Neural progenitor cell (in vitro differentiated cells): Measurements from ENCODE around the gene SNX2. TPM values are rescaled to one million over a fixed set of nuclear protein-coding genes. Genes with fewer than 3 reads are reported as not detected.

Experiments
- DNase-seq: peaks from one replicate; pipeline ENCODE4 v3.0.0-alpha.2; 2016; ENCODE audit warnings: low spot score
- H2AFZ ChIP-seq: fragments of 200-600 bp; sonication (generic); replicated peaks from 2 replicates; pipeline ENCODE4 v1.6.1; 2016; ENCODE audit warnings: antibody characterized with exemption
- H3F3A ChIP-seq: fragments of 200-600 bp; sonication (generic); 2 replicates; pipeline ENCODE4 v1.6.1; 2016; ENCODE audit warnings: antibody characterized with exemption, low read depth
- H3K27ac ChIP-seq: fragments of 200-600 bp; sonication (generic); 2 replicates; pipeline ENCODE4 v1.5.1; 2016; ENCODE audit warnings: mild to moderate bottlenecking
- H3K27me3 ChIP-seq: fragments of 200-600 bp; sonication (generic); 2 replicates; pipeline ENCODE4 v1.6.1; 2016; ENCODE audit warnings: mild to moderate bottlenecking, moderate library complexity
- H3K36me3 ChIP-seq: fragments of 200-600 bp; sonication (generic); 2 replicates; pipeline ENCODE4 v1.5.1; 2016
- H3K4me1 ChIP-seq: fragments of 200-600 bp; sonication (generic); 2 replicates; pipeline ENCODE4 v1.6.1; 2016; ENCODE audit warnings: mixed run types
- H3K4me2 ChIP-seq: fragments of 200-600 bp; sonication (generic); 2 replicates; pipeline ENCODE4 v1.6.1; 2016
- H3K4me3 ChIP-seq: fragments of 200-600 bp; sonication (generic); 2 replicates; pipeline ENCODE4 v1.5.1; 2016
- H3K79me2 ChIP-seq: fragments of 200-600 bp; sonication (generic); 2 replicates; pipeline ENCODE4 v1.6.1; 2016; ENCODE audit warnings: low read depth
- H3K9ac ChIP-seq: fragments of 200-600 bp; sonication (generic); 2 replicates; pipeline ENCODE4 v1.6.1; 2016
- H3K9me3 ChIP-seq: fragments of 200-600 bp; sonication (generic); 2 replicates; pipeline ENCODE4 v1.5.1; 2016; ENCODE audit warnings: low read depth
- H4K20me1 ChIP-seq: fragments of 200-600 bp; sonication (generic); 2 replicates; pipeline ENCODE4 v1.6.1; 2016; ENCODE audit warnings: low read depth
- H3K27ac Mint-ChIP-seq: 3 replicates; pipeline ENCODE4 v1.8.0; 2021; ENCODE audit warnings: mixed read lengths
- H3K27me3 Mint-ChIP-seq: 2 replicates; pipeline ENCODE4 v1.8.0; 2022; ENCODE audit warnings: low read depth, mild to moderate bottlenecking, inconsistent platforms, moderate library complexity, mixed read lengths; ENCODE audit not compliant: insufficient read depth
- H3K36me3 Mint-ChIP-seq: 3 replicates; pipeline ENCODE4 v1.8.0; 2021; ENCODE audit warnings: mixed read lengths
- H3K4me1 Mint-ChIP-seq: 3 replicates; pipeline ENCODE4 v1.8.0; 2021; ENCODE audit warnings: mixed read lengths
- H3K4me3 Mint-ChIP-seq: 3 replicates; pipeline ENCODE4 v1.8.0; 2021; ENCODE audit warnings: mild to moderate bottlenecking, moderate library complexity, mixed read lengths
- H3K9me3 Mint-ChIP-seq: 3 replicates; pipeline ENCODE4 v1.8.0; 2020; ENCODE audit warnings: mixed read lengths
- CTCF ChIP-seq: fragments of 200-600 bp; sonication (generic); IDR thresholded peaks from 2 replicates; pipeline ENCODE4 v1.5.1; 2017; ENCODE audit warnings: antibody characterized with exemption, mild to moderate bottlenecking
- EZH2 ChIP-seq: fragments of 200-600 bp; sonication (generic); IDR thresholded peaks from 2 replicates; pipeline ENCODE4 v1.6.1; 2017; ENCODE audit warnings: antibody characterized with exemption, mild to moderate bottlenecking, moderate library complexity
- EZH2phosphoT487 ChIP-seq: fragments of 200-600 bp; sonication (generic); IDR thresholded peaks from 2 replicates; pipeline ENCODE4 v1.6.1; 2017; ENCODE audit warnings: antibody characterized with exemption
- total RNA-seq: library from RNA; depleted of rRNA; stranded (reverse); fragments of >200 nt; gene quantifications from 2 replicates; pipeline ENCODE4 v1.2.3, GENCODE V29; 2015; ENCODE audit warnings: low replicate concordance

SNX2 gene
- total RNA-seq, 1 donor from 2014 or later = 73.0 TPM

GRCh38 chr5:122844136-122844909 lies 69.4 kb downstream of the SNX2 start:
- H3K36me3 Mint-ChIP-seq = peaks cover 10% of the 10 kb centered on the region
- H3K9me3 Mint-ChIP-seq = peaks cover 5% of the 10 kb centered on the region
- H3K27ac Mint-ChIP-seq = peak overlapping the region; percentile 27
- peak overlapping the region; percentile 86 for H3K4me3 Mint-ChIP-seq
- peak overlapping the region; percentile 98 for H2AFZ ChIP-seq
- H3K4me1 Mint-ChIP-seq = peaks cover 20% of the 10 kb centered on the region
- DNase-seq = peak; percentile 6
- TF ChIP-seq EZH2 (no peak), CTCF (no peak), EZH2phosphoT487 (no peak)
- H3K27me3 ChIP-seq = peaks cover 20% of the 10 kb centered on the region
- no peak overlapping the region for H3K27ac ChIP-seq
- H3K79me2 ChIP-seq = no peaks in the 10 kb centered on the region
- peaks cover 7% of the 10 kb centered on the region for H3K4me1 ChIP-seq
- H4K20me1 ChIP-seq = no peaks in the 10 kb centered on the region
- peak overlapping the region; percentile 94 for H3K4me3 ChIP-seq
- no peaks in the 10 kb centered on the region for H3K9me3 ChIP-seq
- H3K4me2 ChIP-seq = peak overlapping the region; percentile 89
- H3K9ac ChIP-seq = no peak overlapping the region
- no peaks in the 10 kb centered on the region for H3K36me3 ChIP-seq
- peaks cover 4% of the 10 kb centered on the region for H3K27me3 Mint-ChIP-seq
- H3F3A ChIP-seq = peaks cover 16% of the 10 kb centered on the region

GRCh38 chr5:122844910-122845228 lies 70.0 kb downstream of the SNX2 start:
- Histone ChIP-seq H4K20me1 (no peaks in the 10 kb centered on the region), H3K79me2 (no peaks in the 10 kb centered on the region), H3K27ac (no peak overlapping the region), H2AFZ (peak overlapping the region; percentile 98), H3F3A (peaks cover 16% of the 10 kb centered on the region), H3K36me3 (no peaks in the 10 kb centered on the region), H3K4me3 (peak overlapping the region; percentile 94), H3K9me3 (no peaks in the 10 kb centered on the region), H3K27me3 (peaks cover 20% of the 10 kb centered on the region), H3K9ac (peak overlapping the region; percentile 34), H3K4me1 (peaks cover 7% of the 10 kb centered on the region), H3K4me2 (peak overlapping the region; percentile 89)
- DNase-seq = no peak
- Mint-ChIP-seq H3K36me3 (peaks cover 13% of the 10 kb centered on the region), H3K27me3 (peaks cover 4% of the 10 kb centered on the region), H3K4me3 (peak overlapping the region; percentile 86), H3K27ac (peak overlapping the region; percentile 27), H3K4me1 (peaks cover 20% of the 10 kb centered on the region), H3K9me3 (peaks cover 5% of the 10 kb centered on the region)
- no peak for TF ChIP-seq EZH2
- TF ChIP-seq EZH2phosphoT487 = peak; percentile 43

GRCh38 chr5:122845229-122846050 lies 70.6 kb downstream of the SNX2 start, which contains the start of gene SNX24:
Gene SNX24 (plus strand): TSS chr5:122845613. CDS start chr5:122845634, 21 bp downstream.
- Histone ChIP-seq H3K79me2 (no peaks in the 10 kb centered on the region), H3F3A (peaks cover 16% of the 10 kb centered on the region), H3K4me1 (peaks cover 7% of the 10 kb centered on the region), H3K9ac (peak within 1 kb of the TSS; percentile 35), H3K4me3 (peak within 1 kb of the TSS; percentile 94), H3K9me3 (no peaks in the 10 kb centered on the region), H3K36me3 (no peaks in the 10 kb centered on the region), H2AFZ (peak within 1 kb of the TSS; percentile 98), H3K4me2 (peak within 1 kb of the TSS; percentile 89), H3K27ac (no peak within 1 kb of the TSS), H4K20me1 (no peaks in the 10 kb centered on the region), H3K27me3 (peaks cover 20% of the 10 kb centered on the region)
- H3K27me3 Mint-ChIP-seq = peaks cover 4% of the 10 kb centered on the region
- DNase-seq = peak; percentile 88
- peaks cover 11% of the 10 kb centered on the region for H3K36me3 Mint-ChIP-seq
- peaks cover 20% of the 10 kb centered on the region for H3K4me1 Mint-ChIP-seq
- H3K9me3 Mint-ChIP-seq = peaks cover 2% of the 10 kb centered on the region
- peak within 1 kb of the TSS; percentile 31 for H3K27ac Mint-ChIP-seq
- peak; percentile 6 for TF ChIP-seq CTCF
- TF ChIP-seq EZH2phosphoT487 = no peak
- peak; percentile 21 for TF ChIP-seq EZH2
- peak within 1 kb of the TSS; percentile 90 for H3K4me3 Mint-ChIP-seq
